Measurements from ENCODE around the gene DCTD.

- TF ChIP-seq POLR2AphosphoS5 (IDR thresholded peaks at IDR 0.05) (no peak), CTCF (IDR thresholded peaks at IDR 0.05) (no peak), POLR2A (IDR thresholded peaks at IDR 0.05) (no peak)
Observed at GRCh38 chr4:182886768-182887167, 30.4 kb downstream of the DCTD start.
